GM13977 (cell line): Measurements from ENCODE around the gene ADCY5.

Source experiments
- DNase-seq: peaks from one replicate; pipeline ENCODE4 v3.0.0; 2012; ENCODE audit warnings: low spot score
- in situ Hi-C: fragments of 300-500 bp; cut with MboI; formaldehyde crosslinking; loops from one replicate; pipeline ENCODE4 v1.12.0; 2022; ENCODE audit warnings: low sequenced_read_pairs, low pct_unique_long_range_greater_than_20kb, mixed read lengths, inconsistent platforms; ENCODE audit not compliant: unreplicated experiment
- TF ChIP-seq, protein P1 (sequence below): IDR thresholded peaks from 2 replicates; pipeline ENCODE4 v1.5.1; 2012; ENCODE audit warnings: mild to moderate bottlenecking, control low read depth; ENCODE audit not compliant: insufficient read depth; ENCODE audit errors: extremely low read depth, missing control alignments

The ADCY5 gene

DNA sequence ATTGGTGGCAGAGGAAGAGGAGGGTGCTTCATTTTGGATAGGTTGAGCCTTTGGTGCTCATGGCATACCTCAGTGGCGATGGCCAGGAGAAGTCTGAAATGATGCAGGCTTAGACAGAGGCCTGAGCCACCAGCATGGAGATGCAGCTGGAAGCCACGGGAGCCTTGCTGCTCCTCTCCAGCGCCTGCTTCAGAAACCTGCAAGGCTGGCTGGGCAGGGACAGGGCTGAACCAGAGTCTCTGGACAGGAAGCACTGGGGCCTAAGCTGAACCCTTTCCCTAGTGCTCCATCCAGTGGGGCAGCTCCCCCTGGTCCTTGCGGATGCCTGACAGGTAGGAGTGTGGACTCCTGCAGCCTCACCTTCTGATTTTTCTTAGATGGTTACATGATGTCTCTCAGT, 36.7 kb upstream of the ADCY5 start:
- TF ChIP-seq, protein P1, sequence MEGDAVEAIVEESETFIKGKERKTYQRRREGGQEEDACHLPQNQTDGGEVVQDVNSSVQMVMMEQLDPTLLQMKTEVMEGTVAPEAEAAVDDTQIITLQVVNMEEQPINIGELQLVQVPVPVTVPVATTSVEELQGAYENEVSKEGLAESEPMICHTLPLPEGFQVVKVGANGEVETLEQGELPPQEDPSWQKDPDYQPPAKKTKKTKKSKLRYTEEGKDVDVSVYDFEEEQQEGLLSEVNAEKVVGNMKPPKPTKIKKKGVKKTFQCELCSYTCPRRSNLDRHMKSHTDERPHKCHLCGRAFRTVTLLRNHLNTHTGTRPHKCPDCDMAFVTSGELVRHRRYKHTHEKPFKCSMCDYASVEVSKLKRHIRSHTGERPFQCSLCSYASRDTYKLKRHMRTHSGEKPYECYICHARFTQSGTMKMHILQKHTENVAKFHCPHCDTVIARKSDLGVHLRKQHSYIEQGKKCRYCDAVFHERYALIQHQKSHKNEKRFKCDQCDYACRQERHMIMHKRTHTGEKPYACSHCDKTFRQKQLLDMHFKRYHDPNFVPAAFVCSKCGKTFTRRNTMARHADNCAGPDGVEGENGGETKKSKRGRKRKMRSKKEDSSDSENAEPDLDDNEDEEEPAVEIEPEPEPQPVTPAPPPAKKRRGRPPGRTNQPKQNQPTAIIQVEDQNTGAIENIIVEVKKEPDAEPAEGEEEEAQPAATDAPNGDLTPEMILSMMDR, result no peak
- in situ Hi-C loops, result no loop called here
- DNase-seq, result no peak

DNA sequence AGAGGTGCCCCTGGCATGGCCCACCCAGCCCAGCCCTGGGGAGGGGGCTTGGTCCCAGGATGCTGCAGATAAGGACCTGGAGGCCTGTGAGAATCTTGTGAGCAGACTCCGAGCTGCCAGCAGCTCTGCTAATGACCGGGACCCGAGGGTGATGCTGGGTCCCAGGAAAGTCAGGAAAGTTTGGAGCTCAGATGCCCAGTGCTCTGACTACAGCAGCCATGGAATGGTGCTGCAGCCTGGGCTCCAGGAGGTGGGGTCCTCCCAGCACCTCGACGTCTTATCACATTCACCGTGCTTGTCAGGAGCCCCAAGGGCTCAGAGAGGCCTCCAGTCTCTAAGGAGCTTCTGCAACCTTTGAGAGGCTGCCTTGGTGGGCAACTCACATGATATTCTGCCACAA, 34.3 kb upstream of the ADCY5 start:
- DNase-seq, result no peak
- TF ChIP-seq, protein P1, result no peak
- in situ Hi-C loops, result no loop called here

DNA sequence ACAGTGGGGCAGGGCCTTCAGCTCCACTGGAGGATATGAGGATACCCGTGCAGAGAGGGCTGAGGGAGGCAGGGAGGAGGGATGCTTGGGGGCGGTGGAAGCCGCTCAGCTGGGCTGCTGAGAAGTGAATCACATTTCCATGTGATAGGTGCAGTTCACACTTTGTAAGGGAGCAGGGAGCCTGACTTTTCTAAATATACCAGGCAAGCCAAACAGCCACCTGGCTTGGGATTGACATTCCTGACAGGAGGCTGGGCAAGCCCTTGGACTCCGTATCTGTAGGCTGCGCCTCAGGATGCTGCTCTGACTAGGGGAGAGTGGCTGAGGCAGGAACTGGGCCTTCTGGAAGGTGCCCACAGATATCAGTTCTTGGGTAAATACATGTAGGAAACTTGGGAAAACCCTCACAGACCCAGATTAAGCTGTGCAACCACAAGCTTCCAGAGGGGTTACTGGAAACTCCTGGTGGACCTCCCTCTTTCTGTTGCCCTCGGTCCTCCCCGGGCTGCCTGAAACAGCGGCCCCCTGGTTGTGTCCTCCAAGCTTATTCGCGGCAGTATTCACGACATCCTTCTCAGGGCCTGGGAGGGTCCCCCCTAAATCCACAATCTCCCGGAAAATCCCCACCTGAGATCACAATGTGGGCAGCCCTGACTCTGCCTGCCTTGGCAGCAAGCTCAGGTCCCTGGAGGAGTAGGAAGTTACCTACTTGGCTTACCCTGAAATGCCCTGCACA, 33.0 kb upstream of the ADCY5 start:
- no peak for DNase-seq
- in situ Hi-C loops, result no loop called here
- TF ChIP-seq, protein P1, result no peak

DNA sequence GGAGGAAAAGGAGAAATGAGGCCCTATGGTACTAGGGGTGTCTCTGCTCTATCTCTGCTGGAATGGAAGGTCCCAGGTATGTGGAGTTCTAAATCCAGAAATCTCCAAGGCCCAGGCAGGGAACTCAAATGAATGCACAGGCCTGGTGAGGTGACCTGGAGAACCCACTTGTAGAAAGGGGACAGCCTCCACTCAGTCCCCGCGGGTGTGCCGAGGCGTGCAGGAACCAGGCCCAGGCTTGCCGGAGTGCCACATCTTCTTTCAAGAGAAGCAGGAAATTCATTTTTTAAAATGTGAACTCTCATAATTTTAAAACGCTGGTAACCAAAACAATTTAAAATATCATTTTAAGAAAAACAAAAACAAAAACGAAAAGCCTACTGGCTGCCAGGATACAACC, 32.2 kb upstream of the ADCY5 start:
- TF ChIP-seq, protein P1, result no peak
- DNase-seq, result no peak
- in situ Hi-C loops, result no loop called here

DNA sequence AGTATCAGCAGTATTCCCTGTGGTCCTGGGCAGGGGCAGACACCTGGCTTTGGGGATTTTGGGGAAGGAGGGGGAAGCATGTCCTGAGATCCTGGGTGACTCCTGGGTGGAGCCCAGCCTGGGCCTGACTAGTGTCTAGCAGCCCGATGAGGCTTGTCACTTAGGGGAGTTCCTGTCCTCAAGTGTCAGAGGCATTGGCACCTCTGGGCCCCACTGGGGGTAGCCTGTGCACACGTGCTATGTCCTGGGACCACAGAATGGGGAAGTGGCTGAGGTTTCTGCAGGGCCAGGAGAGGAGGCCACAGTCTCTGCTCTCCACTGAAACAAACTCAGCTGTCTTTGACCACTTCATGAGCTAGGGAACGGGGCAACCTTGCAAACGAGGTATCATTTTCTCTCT, 31.5 kb upstream of the ADCY5 start:
- in situ Hi-C loops, result no loop called here
- TF ChIP-seq, protein P1, result no peak
- peak; percentile 24 for DNase-seq

DNA sequence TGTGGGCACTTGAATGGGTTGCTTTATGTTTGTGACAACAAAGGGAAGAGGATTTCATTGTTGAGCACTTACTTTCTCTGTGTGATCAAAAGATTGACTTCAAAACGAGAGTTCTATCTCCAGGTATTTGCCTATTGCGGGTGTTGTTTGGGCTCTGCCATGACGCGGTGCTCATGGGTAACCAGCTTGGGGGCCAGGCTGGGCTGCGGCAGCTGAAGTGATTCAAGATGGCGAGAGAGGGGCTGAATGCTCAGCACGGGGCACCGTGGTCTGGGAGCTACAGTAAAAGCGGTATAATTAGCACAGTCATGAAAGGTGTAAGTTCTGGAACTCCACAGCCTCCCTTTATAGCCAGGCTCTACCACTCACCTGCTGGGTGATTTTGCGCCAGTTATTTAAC, 31.0 kb upstream of the ADCY5 start:
- DNase-seq, result no peak
- TF ChIP-seq, protein P1, result no peak
- in situ Hi-C loops, result no loop called here
